Measurements from ENCODE around the gene CTSD.

CTSD gene

DNA sequence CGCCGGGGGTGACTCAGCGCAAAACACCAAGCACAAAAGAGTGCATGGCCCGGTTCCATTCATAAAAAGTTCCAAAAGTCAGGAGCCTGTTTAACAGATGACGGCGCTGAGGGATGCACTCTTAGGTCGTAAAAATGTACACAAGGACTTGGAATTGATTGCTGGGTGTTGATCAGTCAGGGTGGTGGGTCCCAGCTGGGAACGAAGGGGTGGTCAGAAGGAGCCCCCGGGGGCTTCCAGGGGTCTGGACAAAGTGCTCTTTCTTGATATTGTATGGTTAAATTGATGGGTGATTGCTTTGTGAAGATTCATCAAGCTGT, 34.1 kb downstream of the CTSD start:
- DNase-seq (ENCODE audit: low read depth in 2 of 2), result no peak

- DNase-seq (ENCODE audit: low read depth in 2 of 2), result no peak
Measured at GRCh38 chr11:1728931-1729691, 34.6 kb downstream of the CTSD start.

DNA sequence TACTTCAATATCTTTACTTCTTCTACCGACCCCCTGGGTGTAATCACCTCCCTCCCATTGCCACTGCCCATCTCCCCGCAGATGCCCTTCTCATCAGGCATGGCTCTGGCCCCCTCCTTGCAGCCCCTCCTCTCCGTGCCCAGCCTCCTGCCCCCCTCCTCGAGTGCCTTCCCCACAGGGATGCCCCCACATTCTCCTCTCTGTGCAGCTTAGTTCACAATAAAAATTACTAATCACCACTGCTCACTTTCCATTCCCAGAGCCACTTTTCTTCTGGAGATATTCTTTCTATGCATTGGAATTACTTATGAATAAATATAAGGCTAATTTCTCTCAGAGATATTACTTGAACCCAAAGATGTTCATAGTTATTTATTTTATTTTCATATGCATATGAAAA, 35.4 kb downstream of the CTSD start:
- DNase-seq (ENCODE audit: low read depth in 2 of 2), result no peak

DNA sequence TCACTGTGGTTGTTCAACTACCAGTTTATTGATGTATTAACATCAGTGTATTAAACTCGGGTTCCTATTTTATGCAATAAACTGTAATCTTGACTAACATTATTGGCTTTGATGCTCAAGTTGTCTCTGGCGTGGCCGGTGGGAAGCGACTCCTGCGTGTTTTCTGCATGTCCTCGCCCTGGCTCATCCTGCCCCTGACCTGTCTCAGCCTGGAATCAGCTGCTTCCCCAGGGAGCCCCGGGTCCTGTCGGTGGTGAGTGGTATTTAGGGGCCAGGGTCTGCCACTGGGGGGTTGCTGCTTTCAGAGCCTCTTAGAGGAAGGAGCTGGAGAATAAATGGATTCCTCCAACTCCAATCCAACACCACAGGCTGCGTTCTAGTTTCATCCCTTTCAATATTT, 35.9 kb downstream of the CTSD start:
- no peak for DNase-seq (ENCODE audit: low read depth in 2 of 2)

DNA sequence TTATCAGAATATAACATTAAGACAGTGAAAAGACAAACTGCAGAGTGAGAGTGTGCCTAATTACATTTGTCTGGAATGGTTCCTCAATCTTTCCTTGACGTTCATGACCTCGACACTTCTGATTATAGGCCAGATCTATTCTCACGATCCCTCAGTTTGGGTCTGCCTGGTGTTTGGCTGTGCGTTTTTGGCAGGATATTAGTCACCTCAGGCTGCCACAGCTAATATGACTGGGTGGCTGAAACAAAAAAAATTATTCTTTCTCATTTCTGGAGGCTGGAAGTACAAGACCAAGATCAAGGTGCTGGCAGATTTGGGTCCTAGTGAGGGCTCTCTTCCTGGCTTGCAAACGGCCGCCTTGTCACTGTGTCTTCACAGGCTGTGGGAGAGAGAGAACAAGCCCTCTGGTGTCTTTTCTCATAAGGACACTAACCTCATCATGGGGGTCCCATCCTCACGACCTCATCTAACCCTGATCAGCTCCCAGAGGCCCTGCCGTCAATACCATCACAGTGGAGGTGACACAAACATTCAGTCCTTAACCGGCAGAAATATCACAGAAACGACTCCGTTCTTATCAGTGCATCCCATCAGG, 36.5 kb downstream of the CTSD start:
- no peak for DNase-seq (ENCODE audit: low read depth in 2 of 2)

GRCh38 chr11:1719781-1720180, 43.9 kb downstream of the CTSD start:
- no peak for DNase-seq (ENCODE audit: low read depth in 2 of 2)

GRCh38 chr11:1718326-1718725, 45.4 kb downstream of the CTSD start:
- DNase-seq (ENCODE audit: low read depth in 2 of 2), result no peak

GRCh38 chr11:1717745-1718144, 46.0 kb downstream of the CTSD start:
- no peak for DNase-seq (ENCODE audit: low read depth in 2 of 2)

- no peak for DNase-seq (ENCODE audit: low read depth in 2 of 2)
Measured at GRCh38 chr11:1714908-1715885, 48.5 kb downstream of the CTSD start.

- DNase-seq (ENCODE audit: low read depth in 2 of 2), result no peak
Measured at GRCh38 chr11:1708716-1709115, 55.0 kb downstream of the CTSD start.

DNA sequence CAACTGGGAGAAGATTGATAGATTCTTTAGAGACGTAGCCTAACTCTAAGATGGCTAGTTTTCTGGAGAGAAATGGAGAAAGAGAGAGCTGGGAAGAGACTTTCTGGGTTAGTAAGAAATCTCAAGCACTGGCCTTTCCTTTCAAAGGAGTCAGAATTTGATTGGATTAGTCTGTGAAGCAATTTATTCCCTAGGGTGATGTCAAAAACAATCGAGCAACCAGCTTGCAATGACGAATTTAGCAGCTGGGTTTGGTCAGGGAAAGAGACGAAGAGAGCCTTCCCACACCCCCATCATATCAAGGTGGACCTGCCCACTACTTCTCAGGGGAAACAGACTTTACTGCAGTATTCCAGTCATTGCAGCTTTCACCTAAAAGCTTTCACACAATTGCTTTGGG, 56.0 kb downstream of the CTSD start:
- no peak for DNase-seq (ENCODE audit: low read depth in 2 of 2)

GRCh38 chr11:1706634-1707400, 56.9 kb downstream of the CTSD start:
- DNase-seq (ENCODE audit: low read depth in 2 of 2), result no peak

GRCh38 chr11:1705126-1706052, 58.3 kb downstream of the CTSD start:
- no peak for DNase-seq (ENCODE audit: low read depth in 2 of 2)

- DNase-seq (ENCODE audit: low read depth in 2 of 2), result no peak
Measured at GRCh38 chr11:1703146-1703545, 60.6 kb downstream of the CTSD start.

All from stimulated activated CD4-positive, alpha-beta T cell treated with anti-CD3 and anti-CD28 coated beads, Interleukin-12 subunit alpha, Interleukin-12 subunit beta, amount 100 ng/mL, for 24 hours (primary cell).